Measurements from ENCODE around the gene PHLPP1.

Gene PHLPP1

GRCh38 chr18:62755946-62756345 lies 40.6 kb downstream of the PHLPP1 start:
- Histone ChIP-seq H3K27me3 (replicated peaks; ENCODE audit: control insufficient read depth, insufficient read depth, low read length, poor library complexity, severe bottlenecking) (no peaks in the 10 kb centered on the region), H3K4me1 (ENCODE audit: control insufficient read depth, insufficient read depth, low read length, poor library complexity, severe bottlenecking) (no peaks in the 10 kb centered on the region), H3K9me3 (ENCODE audit: control insufficient read depth, low read length) (no peaks in the 10 kb centered on the region), H3K36me3 (ENCODE audit: control insufficient read depth, insufficient read depth, low read length) (no peaks in the 10 kb centered on the region), H3K4me3 (ENCODE audit: insufficient read depth, low read depth, low read length, poor library complexity, severe bottlenecking) (no peak overlapping the region), H3K27ac (ENCODE audit: insufficient read depth, low read length, poor library complexity, severe bottlenecking) (no peak overlapping the region)
- DNase-seq: no peak

GRCh38 chr18:62757399-62758010 lies 42.2 kb downstream of the PHLPP1 start:
- H3K4me3 ChIP-seq (ENCODE audit: insufficient read depth, low read depth, low read length, poor library complexity, severe bottlenecking): no peak overlapping the region
- no peaks in the 10 kb centered on the region for H3K9me3 ChIP-seq (ENCODE audit: control insufficient read depth, low read length)
- DNase-seq: no peak
- H3K27me3 ChIP-seq (replicated peaks; ENCODE audit: control insufficient read depth, insufficient read depth, low read length, poor library complexity, severe bottlenecking): no peaks in the 10 kb centered on the region
- H3K27ac ChIP-seq (ENCODE audit: insufficient read depth, low read length, poor library complexity, severe bottlenecking): no peak overlapping the region
- H3K4me1 ChIP-seq (ENCODE audit: control insufficient read depth, insufficient read depth, low read length, poor library complexity, severe bottlenecking): no peaks in the 10 kb centered on the region
- H3K36me3 ChIP-seq (ENCODE audit: control insufficient read depth, insufficient read depth, low read length): no peaks in the 10 kb centered on the region

GRCh38 chr18:62758591-62758990 lies 43.2 kb downstream of the PHLPP1 start:
- Histone ChIP-seq H3K4me1 (ENCODE audit: control insufficient read depth, insufficient read depth, low read length, poor library complexity, severe bottlenecking) (no peaks in the 10 kb centered on the region), H3K27ac (ENCODE audit: insufficient read depth, low read length, poor library complexity, severe bottlenecking) (no peak overlapping the region), H3K4me3 (ENCODE audit: insufficient read depth, low read depth, low read length, poor library complexity, severe bottlenecking) (no peak overlapping the region), H3K27me3 (replicated peaks; ENCODE audit: control insufficient read depth, insufficient read depth, low read length, poor library complexity, severe bottlenecking) (no peaks in the 10 kb centered on the region), H3K36me3 (ENCODE audit: control insufficient read depth, insufficient read depth, low read length) (no peaks in the 10 kb centered on the region), H3K9me3 (ENCODE audit: control insufficient read depth, low read length) (no peaks in the 10 kb centered on the region)
- DNase-seq: no peak

GRCh38 chr18:62759704-62760402 lies 44.5 kb downstream of the PHLPP1 start:
- DNase-seq: no peak
- Histone ChIP-seq H3K27me3 (replicated peaks; ENCODE audit: control insufficient read depth, insufficient read depth, low read length, poor library complexity, severe bottlenecking) (no peaks in the 10 kb centered on the region), H3K9me3 (ENCODE audit: control insufficient read depth, low read length) (no peaks in the 10 kb centered on the region), H3K4me3 (ENCODE audit: insufficient read depth, low read depth, low read length, poor library complexity, severe bottlenecking) (no peak overlapping the region), H3K4me1 (ENCODE audit: control insufficient read depth, insufficient read depth, low read length, poor library complexity, severe bottlenecking) (no peaks in the 10 kb centered on the region), H3K27ac (ENCODE audit: insufficient read depth, low read length, poor library complexity, severe bottlenecking) (no peak overlapping the region), H3K36me3 (ENCODE audit: control insufficient read depth, insufficient read depth, low read length) (no peaks in the 10 kb centered on the region)

GRCh38 chr18:62760403-62760734 lies 45.0 kb downstream of the PHLPP1 start:
- H3K4me1 ChIP-seq (ENCODE audit: control insufficient read depth, insufficient read depth, low read length, poor library complexity, severe bottlenecking): no peaks in the 10 kb centered on the region
- no peaks in the 10 kb centered on the region for H3K36me3 ChIP-seq (ENCODE audit: control insufficient read depth, insufficient read depth, low read length)
- no peak overlapping the region for H3K4me3 ChIP-seq (ENCODE audit: insufficient read depth, low read depth, low read length, poor library complexity, severe bottlenecking)
- DNase-seq: no peak
- no peak overlapping the region for H3K27ac ChIP-seq (ENCODE audit: insufficient read depth, low read length, poor library complexity, severe bottlenecking)
- no peaks in the 10 kb centered on the region for H3K27me3 ChIP-seq (replicated peaks; ENCODE audit: control insufficient read depth, insufficient read depth, low read length, poor library complexity, severe bottlenecking)
- H3K9me3 ChIP-seq (ENCODE audit: control insufficient read depth, low read length): no peaks in the 10 kb centered on the region

- DNase-seq: no peak
- Histone ChIP-seq H3K27me3 (replicated peaks; ENCODE audit: control insufficient read depth, insufficient read depth, low read length, poor library complexity, severe bottlenecking) (no peaks in the 10 kb centered on the region), H3K4me3 (ENCODE audit: insufficient read depth, low read depth, low read length, poor library complexity, severe bottlenecking) (no peak overlapping the region), H3K27ac (ENCODE audit: insufficient read depth, low read length, poor library complexity, severe bottlenecking) (no peak overlapping the region), H3K9me3 (ENCODE audit: control insufficient read depth, low read length) (no peaks in the 10 kb centered on the region), H3K4me1 (ENCODE audit: control insufficient read depth, insufficient read depth, low read length, poor library complexity, severe bottlenecking) (no peaks in the 10 kb centered on the region), H3K36me3 (ENCODE audit: control insufficient read depth, insufficient read depth, low read length) (no peaks in the 10 kb centered on the region)
These were observed 47.8 kb downstream of the PHLPP1 start for GRCh38 chr18:62763101-62763521.

- Histone ChIP-seq H3K9me3 (ENCODE audit: control insufficient read depth, low read length) (no peaks in the 10 kb centered on the region), H3K27ac (ENCODE audit: insufficient read depth, low read length, poor library complexity, severe bottlenecking) (no peak overlapping the region), H3K4me1 (ENCODE audit: control insufficient read depth, insufficient read depth, low read length, poor library complexity, severe bottlenecking) (no peaks in the 10 kb centered on the region), H3K36me3 (ENCODE audit: control insufficient read depth, insufficient read depth, low read length) (no peaks in the 10 kb centered on the region), H3K4me3 (ENCODE audit: insufficient read depth, low read depth, low read length, poor library complexity, severe bottlenecking) (no peak overlapping the region), H3K27me3 (replicated peaks; ENCODE audit: control insufficient read depth, insufficient read depth, low read length, poor library complexity, severe bottlenecking) (no peaks in the 10 kb centered on the region)
- no peak for DNase-seq
These were observed 50.9 kb downstream of the PHLPP1 start for GRCh38 chr18:62766266-62766665.

GRCh38 chr18:62767321-62767720 lies 52.0 kb downstream of the PHLPP1 start:
- Histone ChIP-seq H3K9me3 (ENCODE audit: control insufficient read depth, low read length) (no peaks in the 10 kb centered on the region), H3K4me1 (ENCODE audit: control insufficient read depth, insufficient read depth, low read length, poor library complexity, severe bottlenecking) (no peaks in the 10 kb centered on the region), H3K4me3 (ENCODE audit: insufficient read depth, low read depth, low read length, poor library complexity, severe bottlenecking) (no peak overlapping the region), H3K27me3 (replicated peaks; ENCODE audit: control insufficient read depth, insufficient read depth, low read length, poor library complexity, severe bottlenecking) (no peaks in the 10 kb centered on the region), H3K36me3 (ENCODE audit: control insufficient read depth, insufficient read depth, low read length) (no peaks in the 10 kb centered on the region), H3K27ac (ENCODE audit: insufficient read depth, low read length, poor library complexity, severe bottlenecking) (no peak overlapping the region)
- no peak for DNase-seq

- Histone ChIP-seq H3K9me3 (ENCODE audit: control insufficient read depth, low read length) (no peaks in the 10 kb centered on the region), H3K36me3 (ENCODE audit: control insufficient read depth, insufficient read depth, low read length) (no peaks in the 10 kb centered on the region), H3K27me3 (replicated peaks; ENCODE audit: control insufficient read depth, insufficient read depth, low read length, poor library complexity, severe bottlenecking) (no peaks in the 10 kb centered on the region), H3K27ac (ENCODE audit: insufficient read depth, low read length, poor library complexity, severe bottlenecking) (no peak overlapping the region), H3K4me1 (ENCODE audit: control insufficient read depth, insufficient read depth, low read length, poor library complexity, severe bottlenecking) (no peaks in the 10 kb centered on the region), H3K4me3 (ENCODE audit: insufficient read depth, low read depth, low read length, poor library complexity, severe bottlenecking) (no peak overlapping the region)
- no peak for DNase-seq
These were observed 52.7 kb downstream of the PHLPP1 start for GRCh38 chr18:62767836-62768557.

GRCh38 chr18:62768558-62768943 lies 53.2 kb downstream of the PHLPP1 start:
- Histone ChIP-seq H3K4me1 (ENCODE audit: control insufficient read depth, insufficient read depth, low read length, poor library complexity, severe bottlenecking) (no peaks in the 10 kb centered on the region), H3K36me3 (ENCODE audit: control insufficient read depth, insufficient read depth, low read length) (no peaks in the 10 kb centered on the region), H3K27me3 (replicated peaks; ENCODE audit: control insufficient read depth, insufficient read depth, low read length, poor library complexity, severe bottlenecking) (no peaks in the 10 kb centered on the region), H3K9me3 (ENCODE audit: control insufficient read depth, low read length) (no peaks in the 10 kb centered on the region), H3K27ac (ENCODE audit: insufficient read depth, low read length, poor library complexity, severe bottlenecking) (no peak overlapping the region), H3K4me3 (ENCODE audit: insufficient read depth, low read depth, low read length, poor library complexity, severe bottlenecking) (no peak overlapping the region)
- DNase-seq: no peak

Data from effector memory CD4-positive, alpha-beta T cell (primary cell).